T-helper 2 cell treated with Interferon-gamma antibody and Interleukin-4, amounts not matched to agents 100 ng/mL and 5 ng/mL, for 36 hours (primary cell): ENCODE data around the gene NBPF3. TPM values are rescaled to one million over a fixed set of nuclear protein-coding genes. Genes with fewer than 3 reads are reported as not detected.
"Not testable (repeated sequence)": the region's sequence is repeated elsewhere in the genome, so short reads cannot be mapped to it uniquely, and the experiment has no call there.

ENCODE experiments used
- intact Hi-C: fragments of 100-400 bp; cut with micrococcal nuclease; formaldehyde crosslinking; loops from one replicate; pipeline ENCODE4 v1.15.1; 2023
- total RNA-seq: library from RNA; stranded (reverse); gene quantifications from 2 replicates; pipeline ENCODE4 v1.2.3, GENCODE V29; 2022

Gene NBPF3
- total RNA-seq, 1 donor from 2014 or later, result 4.5 TPM

DNA sequence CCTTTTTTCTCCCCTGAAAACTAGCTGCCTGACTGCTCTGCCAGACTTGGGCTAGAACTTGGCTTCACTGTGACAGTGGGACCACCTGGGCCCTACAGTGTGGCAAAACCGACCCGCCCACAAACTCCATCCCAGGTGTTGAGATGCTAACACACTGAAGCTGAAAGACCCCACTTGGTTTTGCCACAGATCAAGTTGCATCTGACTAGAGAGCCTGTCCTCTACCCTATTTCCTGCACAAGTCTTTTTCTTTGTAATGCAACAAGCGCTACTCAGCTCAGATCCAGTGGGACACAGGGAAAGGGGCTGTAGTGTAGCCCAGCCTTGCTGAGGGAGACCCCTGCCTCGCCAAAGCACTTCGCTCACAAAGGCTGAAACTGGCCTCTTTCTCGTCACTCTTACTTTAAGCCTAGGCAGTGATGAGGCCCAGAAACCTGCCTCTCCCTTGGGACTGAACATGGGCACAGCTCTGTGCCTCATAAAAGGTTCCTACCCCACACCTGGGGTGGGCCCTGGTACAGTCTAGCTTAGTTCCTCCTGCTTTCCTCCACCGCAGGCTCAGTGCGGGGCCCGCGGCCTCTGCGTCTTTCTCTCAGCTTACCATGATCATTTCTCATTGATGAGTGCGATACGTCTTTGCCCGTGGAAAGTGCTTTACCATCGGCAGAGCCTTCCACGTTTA, 79.0 kb downstream of the NBPF3 start:
- intact Hi-C loops, result no loop called here

DNA sequence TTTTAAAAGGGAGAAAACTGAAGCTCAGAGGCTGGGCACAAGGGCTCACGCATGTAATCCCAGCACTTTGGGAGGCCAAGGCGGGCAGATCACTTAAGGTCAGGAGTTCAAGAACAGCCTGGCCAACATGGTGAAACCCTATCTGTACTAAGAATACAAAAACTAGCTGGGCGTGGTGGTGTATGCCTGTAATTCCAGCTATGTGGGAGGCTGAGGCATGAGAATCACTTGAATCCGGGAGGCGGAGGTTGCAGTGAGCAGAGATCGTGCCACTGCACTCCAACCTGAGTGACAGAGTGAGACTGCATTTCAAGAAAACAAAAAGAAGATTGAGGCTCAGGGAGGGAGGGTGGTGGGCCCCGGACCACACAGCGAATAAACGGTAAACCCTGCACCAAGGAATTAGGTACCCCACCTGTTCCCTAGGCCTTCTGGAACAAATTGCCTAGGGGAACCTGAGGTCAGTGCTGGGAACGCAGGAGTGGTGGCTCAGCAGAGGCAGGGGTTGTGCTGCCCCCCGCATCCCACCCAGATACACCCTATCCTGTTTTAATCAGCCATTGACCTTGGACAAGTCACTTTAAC, 79.6 kb downstream of the NBPF3 start:
- intact Hi-C loops, result not testable (repeated sequence)

DNA sequence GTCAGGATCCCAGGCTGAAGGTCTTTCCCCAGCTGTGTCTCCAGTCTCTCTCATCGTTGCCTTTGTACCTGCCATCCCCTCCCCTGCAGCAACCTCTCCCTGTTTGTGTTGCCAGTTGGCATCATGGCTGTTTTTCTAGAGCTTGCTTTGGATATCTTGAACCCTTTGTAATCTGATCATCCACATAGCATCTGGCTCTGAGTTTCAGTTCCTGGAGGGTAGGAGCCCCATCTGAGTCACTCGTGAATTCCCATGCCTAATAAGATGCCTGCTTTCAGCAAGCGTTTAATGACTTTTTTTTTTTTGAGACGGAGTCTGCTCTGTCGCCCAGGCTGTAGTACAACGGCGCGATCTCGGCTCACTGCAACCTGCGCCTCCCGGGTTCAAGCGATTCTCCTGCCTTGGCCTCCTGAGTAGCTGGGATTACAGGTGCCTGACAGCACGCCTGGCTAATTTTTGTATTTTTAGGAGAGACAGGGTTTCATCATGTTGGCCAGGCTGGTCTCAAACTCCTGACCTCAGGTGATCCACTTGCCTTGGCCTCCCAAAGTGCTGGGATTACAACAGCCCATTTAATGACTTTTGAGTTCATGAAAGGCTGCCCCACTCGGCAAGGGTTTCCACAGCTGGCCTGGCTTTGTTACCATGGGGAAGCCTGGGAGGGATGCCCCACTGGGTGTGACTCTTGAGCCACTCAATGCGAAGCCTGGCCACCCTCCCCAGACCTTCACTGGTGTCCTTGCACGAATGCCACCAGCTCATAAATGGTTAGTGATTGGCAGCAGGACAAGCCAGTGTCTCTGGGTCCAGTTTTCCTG, 81.2 kb downstream of the NBPF3 start:
- intact Hi-C loops, result no loop called here

DNA sequence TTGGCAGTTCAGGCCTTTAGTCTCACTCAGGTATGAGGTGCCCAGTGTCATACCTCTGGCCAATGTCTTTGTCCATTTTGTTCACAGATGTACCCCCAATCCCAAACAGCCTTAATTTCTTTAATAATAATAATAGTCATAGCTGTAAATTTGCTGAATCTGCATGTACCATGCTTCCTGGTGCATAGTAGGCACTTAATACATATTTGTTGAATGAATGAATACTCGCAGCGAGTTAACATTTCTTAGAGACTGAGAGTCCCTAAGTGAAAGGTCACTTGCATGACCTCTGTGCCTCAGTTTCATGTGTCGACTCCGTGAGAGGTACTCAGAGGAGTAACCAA, 81.8 kb downstream of the NBPF3 start:
- intact Hi-C loops, result no loop called here

DNA sequence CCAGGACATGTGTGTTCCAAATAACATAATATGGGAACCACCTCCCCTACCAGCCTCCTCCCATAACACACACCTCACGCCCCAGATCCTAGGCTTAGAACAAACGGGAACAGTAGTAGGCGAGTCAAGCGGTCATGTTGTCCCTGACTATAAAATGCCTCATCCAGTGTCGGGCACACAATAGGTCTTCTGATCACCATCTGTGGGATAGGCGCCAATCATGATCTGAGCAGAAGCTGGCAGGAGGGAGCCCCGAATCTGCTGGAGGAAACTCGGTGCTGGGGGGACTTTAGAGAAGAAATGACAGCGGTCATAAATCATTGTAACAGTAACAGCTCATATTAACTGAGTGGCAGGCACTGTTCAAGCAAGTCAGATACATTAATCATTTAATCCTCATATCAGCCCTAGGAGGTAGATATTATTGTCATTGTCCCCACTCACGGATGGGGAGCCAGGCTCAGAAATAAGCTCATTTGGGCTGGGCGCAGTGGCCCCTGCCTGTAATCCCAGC, 82.6 kb downstream of the NBPF3 start:
- intact Hi-C loops, result no loop called here

DNA sequence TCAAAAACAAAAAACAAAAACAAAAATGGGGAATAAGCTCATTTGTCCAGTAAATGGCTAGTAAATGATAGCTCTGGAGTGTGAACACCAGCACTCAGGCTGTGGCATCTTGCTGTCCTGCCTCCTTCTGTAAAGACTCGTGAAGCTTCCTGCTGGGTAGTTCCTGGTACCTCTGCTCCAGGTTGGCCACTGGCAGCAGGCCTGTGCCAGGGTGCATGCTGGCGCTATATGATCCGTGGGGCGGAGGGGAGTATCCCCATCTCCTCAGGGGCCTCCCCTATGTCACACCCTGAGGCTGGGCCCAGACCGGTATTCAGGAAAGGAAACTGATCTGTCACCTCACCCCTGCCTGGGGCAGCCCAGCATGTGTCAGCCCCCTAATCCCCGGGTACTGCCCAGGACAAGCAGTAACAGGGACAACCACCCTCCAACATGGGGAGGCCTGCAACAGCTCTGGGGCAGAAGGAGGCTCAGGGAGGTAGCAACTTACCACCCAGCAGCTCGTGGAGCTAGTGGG, 83.4 kb downstream of the NBPF3 start:
- intact Hi-C loops, result no loop called here

DNA sequence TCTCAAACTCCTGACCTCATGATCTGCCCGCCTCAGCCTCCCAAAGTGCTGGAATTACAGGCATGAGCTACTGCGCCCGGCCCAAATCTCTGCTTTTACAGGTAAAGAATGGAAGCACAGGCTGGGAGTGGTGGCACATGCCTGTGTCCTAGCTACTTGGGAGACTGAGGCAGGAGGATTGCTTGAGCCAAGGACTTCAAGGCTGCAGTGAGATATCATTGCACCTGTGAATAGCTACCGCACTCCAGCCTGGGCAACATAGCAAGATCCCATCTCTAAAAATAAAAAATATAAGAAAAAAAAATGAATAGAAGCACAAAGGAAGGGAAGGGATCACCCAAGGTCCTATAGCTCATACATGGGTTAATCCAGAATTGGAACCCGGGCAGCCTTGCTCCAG, 84.3 kb downstream of the NBPF3 start:
- intact Hi-C loops, result no loop called here

DNA sequence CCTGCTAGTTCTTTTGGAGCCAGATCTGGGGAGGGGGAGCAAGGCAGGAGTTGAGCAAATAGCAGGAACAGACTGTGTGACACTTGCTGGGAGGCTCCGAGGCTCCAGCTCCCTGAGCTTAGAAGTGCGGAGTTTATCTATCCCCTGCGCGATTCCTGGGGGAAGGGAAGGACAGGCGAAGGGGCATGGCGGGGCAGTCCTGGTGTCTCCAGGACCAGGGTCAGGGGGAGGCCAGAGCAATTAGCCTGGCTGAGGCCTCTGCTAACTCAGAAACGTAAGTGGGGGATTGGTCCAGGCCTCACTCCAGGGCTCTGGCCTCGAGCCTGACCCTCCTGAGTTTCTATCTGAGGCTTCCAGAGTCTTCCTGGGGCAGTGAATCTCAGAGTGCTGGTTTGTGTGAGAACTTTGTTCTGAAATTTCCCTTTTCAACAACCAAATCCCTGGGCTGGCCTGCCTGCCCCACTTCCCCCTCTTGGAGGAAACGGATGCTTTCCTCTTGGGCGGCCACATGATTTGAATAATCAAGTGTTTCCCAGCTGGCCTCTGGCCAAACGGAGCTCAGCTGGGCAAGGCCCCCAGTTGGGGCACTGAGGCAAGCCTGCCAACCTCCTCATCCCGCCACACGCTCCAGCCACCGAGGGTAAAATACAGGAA, 84.9 kb downstream of the NBPF3 start:
- intact Hi-C loops, result no loop called here

DNA sequence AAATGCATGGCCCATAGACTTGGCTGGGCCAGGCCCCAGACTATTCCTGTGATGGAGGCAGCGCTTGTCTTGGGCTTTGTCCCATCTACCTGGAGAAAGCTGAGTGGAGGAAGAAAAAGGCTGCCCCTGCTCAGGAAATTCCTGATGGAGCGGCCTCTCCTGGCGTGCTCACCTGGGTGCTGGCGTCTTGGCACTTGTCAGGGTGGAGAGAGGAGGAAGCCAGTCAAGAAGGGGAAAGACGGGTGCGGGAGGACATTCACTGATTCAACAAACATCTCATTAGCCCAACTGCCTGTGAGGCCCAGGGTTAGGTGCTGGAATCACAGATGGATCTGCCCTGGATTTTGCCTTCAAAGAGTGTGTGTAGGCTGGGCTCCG, 85.4 kb downstream of the NBPF3 start:
- intact Hi-C loops, result no loop called here

DNA sequence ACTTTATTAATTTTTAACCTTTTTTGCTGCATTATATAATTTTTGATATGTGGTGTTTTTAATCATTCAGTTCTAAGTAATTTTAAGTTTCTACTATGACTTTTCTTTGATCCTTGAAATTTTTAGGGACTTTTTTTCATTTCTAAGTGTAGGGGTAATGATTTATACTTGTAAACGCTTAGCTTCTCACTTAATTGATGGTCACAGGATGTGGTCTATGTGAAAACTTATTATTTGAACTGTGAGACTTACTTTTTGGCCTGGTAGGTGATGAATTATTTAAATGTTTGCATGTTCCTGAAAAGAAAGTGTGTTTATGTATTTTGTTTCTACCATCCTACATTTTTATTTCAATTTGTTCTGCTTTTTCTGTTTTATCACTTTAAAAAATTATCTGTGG, 86.5 kb downstream of the NBPF3 start:
- intact Hi-C loops, result no loop called here

DNA sequence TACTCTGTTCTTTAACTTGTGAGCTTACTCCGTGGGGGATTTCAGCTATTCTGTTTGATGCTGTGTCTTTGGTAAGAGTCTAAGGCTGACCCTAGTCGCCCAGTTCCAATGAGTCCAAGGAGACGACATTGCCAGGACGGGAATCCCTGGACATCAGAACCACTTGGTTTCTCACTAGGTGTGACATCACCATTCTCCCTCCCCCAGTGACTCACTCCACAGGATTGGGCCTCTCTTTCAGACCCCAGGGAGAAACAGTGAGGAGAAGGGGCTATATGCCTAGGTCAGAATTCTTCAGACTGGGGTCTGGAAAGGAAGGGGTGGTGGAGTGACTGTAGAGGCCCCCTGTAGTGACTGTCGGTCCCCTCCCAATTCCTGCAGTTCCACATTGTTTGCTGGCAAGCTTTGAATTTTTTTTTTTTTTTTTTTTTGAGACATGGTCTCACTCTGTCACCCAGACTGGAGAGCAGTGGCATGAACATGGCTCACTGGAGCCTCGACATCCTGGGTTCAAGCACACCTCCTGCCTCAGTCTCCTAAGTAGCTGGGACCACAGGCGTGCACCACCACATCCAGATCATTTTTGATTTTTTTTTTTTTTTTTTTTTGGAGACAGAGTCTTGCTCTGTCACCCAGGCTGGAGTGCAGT, 90.6 kb downstream of the NBPF3 start:
- intact Hi-C loops, result no loop called here

DNA sequence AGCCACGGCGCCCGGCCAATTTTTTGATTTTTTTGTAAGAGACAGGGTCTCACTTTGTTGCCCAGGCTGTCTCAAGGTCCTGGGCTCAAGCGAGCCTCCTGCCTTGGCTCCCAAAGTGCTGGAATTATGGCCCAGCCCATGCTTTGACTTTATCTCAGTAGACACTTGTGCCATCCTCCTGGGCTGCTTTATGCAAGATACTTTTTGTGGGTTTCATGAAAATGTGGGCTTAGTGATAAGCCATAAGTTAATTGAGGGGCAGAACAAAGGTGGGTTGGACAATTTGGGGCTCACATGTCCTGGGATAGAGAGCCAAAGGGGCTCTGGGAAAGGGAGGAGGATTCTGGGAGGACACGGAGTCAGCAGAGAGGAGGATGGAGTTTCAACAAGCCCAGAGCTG, 91.3 kb downstream of the NBPF3 start:
- intact Hi-C loops, result no loop called here

DNA sequence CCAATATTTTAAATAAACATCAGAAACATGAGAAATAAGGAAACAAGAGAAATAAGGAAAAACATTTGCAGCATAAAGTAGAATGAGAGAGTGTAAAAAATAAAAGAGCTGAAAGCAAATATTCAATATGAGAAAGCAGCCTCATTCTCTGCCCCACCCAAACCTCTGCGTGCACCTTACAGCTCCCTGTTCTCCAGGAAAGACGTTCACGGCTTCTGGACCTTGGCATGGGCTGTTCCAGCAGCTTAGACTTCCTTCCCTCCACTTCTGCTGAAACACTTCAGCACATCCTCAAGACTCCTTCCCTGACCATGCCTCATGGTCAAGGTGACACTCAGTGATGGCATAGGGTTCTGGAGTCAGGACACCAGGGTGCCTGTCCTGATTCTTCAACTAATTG, 92.6 kb downstream of the NBPF3 start:
- intact Hi-C loops, result no loop called here

DNA sequence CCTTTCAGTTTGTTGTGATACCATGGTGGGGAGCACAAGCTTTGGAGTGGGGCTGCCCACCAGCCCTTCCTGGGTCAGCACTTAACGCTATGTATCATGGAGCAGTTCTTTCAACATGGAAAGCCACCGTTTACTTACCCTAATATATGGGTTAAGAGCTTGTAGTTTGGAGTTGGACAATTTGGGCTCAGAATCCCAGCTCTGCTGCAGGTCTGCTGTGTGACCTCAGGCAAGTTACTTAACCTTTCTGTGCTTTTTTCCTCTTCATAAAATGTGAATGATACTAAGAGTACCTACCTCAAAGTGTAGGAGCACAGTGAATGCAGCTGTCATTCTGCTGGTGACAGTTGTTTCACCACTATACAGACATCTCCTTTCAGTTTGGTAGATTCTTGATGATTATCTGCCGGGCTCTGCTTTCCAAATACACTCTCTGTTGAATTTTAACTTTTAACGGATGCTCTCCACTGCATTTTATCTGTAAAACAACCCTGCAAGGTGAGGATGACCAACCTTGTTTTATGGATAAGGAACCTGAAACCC, 93.1 kb downstream of the NBPF3 start:
- intact Hi-C loops, result no loop called here

DNA sequence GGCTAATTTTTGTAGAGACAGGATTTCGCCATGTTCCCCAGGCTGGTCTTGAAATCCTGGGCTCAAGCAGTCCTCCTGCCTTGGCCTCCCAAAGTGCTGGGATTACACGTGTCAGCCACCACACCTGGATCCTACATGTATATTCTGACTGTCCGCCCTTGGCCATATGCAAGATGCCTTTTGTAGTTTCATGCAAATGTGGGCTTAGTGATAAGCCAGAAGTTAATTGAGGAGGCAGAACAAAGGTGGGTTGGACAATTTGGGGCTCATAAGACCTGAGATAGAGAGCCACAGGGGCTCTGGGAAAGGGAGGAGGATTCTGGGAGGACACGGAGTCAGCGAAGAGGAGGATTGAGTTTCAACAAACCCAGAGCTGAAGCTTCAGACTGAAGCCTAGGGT, 94.2 kb downstream of the NBPF3 start:
- intact Hi-C loops, result no loop called here

Other genes starting within 250 kb of the NBPF3 start
- 53.5 and 54.7 TPM in 2 replicates for gene ECE1, start 149.7 kb upstream of the NBPF3 start, total RNA-seq
- not detected in 2 replicates for gene ALPL, start 69.3 kb downstream of the NBPF3 start, total RNA-seq
- gene RAP1GAP, start 229.2 kb downstream of the NBPF3 start, total RNA-seq, result 0.09 and 0.18 TPM in 2 replicates